Neural cell (in vitro differentiated cells): ENCODE data around the gene FAM219B.

ENCODE experiments used
- CTCF ChIP-seq: fragments of 450-650 bp; IDR thresholded peaks from 2 replicates; pipeline ENCODE4 v1.5.1; 2014; ENCODE audit warnings: antibody characterized with exemption, mild to moderate bottlenecking, moderate library complexity; ENCODE audit not compliant: poor library complexity, severe bottlenecking
- POLR2AphosphoS5 ChIP-seq: IDR thresholded peaks from 2 replicates; pipeline ENCODE4 v1.6.1; 2012
- RAD21 ChIP-seq: fragments of 450-650 bp; conservative IDR thresholded peaks from 2 replicates; pipeline ENCODE4 v1.6.1; 2014; ENCODE audit warnings: antibody characterized with exemption, mild to moderate bottlenecking, moderate library complexity
- REST ChIP-seq: IDR thresholded peaks from 2 replicates; pipeline ENCODE4 v1.6.1; 2012; ENCODE audit warnings: borderline replicate concordance
- SMC3 ChIP-seq: fragments of 450-650 bp; conservative IDR thresholded peaks from 2 replicates; pipeline ENCODE4 v1.6.1; 2014; ENCODE audit warnings: antibody characterized with exemption, mild to moderate bottlenecking, moderate library complexity; ENCODE audit not compliant: poor library complexity

DNA sequence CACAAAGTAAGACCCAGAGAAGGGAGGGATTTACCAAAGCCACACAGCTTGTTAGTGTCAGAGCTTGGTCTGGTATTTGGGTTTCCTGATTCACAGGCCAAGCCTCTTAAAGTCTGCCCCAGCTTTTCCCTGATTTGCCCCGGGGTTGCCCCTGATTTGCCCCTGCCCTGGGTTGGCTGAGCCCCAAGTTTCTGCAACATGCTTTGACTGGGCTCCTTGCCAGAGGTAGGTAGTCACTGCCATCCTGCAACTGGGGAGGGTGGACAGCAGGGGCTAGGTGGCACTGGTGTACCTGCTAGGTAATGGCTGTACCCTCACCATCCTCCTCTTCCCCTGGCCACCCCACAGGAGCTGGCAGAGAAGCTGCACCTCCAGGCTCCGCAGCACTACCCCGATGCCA, 14.3 kb downstream of the FAM219B start:
- TF ChIP-seq POLR2AphosphoS5 (no peak), CTCF (no peak), RAD21 (no peak), REST (no peak), SMC3 (no peak)
